Stimulated activated CD4-positive, alpha-beta T cell treated with anti-CD3 and anti-CD28 coated beads, TNF-alpha, amount 100 ng/mL, for 48 hours (primary cell): Measurements from ENCODE around the gene SLC38A11.
"Not testable (repeated sequence)": the region's sequence is repeated elsewhere in the genome, so short reads cannot be mapped to it uniquely, and the experiment has no call there.

Experiments used
- DNase-seq, 3 donors: peaks; one replicate each; pipeline ENCODE4 v3.0.0-alpha.2; 2020; ENCODE audit warnings: low read depth in 3 of 3

Gene SLC38A11

DNA sequence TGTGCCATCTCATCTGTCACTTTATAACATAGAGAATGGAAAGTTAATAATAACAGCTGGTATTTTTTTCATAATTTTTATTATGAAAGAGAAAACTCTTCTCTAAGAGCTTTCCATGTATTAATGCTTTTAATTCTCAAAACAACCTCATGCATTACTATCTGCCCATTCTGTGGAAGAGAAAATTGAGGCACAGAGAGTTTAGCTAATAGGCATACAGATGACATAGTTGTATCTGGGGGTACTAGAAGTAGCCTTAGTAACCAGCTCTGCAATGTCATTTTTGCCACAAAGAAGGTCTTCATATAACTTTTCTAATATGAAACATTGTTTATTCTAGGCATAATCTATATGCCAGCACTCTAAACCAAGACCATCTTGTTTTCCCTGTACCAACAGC lies 77.4 kb downstream of the SLC38A11 start:
- DNase-seq = no peak

DNA sequence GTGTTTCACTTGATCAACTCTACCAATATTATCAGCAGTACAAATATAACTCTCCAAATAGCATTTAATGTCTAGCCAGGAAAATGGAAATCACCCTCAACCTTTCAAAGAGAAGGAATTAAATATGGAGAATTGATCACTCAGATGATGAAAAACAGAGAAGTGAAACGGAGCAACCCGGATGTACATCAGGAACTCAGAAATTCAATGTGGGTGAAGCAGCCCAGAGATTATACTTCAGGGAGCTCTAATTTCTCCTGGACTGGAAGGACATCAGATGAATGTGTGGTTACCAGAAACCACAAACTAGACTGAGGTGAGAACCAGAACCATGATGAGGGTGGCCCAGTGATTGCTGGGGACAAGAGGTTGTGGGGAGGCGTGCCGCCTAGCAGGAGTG lies 78.2 kb downstream of the SLC38A11 start:
- no peak for DNase-seq

DNA sequence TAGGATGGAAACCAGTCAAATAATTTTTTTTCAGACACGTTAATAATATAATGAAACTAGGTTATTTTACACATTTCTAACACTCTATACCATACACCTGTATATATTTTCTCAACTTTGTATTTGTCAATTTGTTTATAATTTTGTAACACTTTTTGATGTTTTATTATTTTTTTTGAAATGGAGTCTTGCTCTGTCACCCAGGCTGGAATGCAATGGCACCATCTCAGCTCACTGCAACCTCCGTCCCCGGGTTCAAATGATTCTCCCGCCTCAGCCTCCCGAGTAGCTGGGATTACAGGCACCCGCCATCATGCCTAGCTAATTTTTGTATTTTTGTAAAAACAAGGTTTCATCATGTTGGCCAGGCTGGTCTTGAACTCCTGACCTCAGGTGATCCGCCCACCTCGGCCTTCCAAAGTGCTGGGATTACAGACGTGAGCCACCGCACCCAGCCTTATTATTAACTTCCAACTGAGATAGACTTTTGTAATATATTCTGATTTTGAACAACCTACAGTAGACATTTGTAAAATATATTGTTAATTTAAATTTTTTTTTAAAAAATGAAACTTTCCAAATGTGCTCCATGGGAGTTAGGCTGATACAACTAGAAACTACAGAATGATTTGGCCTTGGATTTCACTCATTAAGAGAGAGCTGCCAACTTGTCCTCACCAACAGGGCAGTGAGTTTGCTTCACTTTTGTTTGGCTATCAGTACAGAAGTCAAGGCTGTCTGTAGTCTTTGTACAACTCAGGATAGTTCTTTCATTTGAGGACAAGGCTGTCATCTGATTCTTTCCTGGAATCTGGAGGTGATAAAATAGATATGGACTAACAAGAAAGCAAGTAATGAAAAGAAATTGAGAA lies 79.8 kb downstream of the SLC38A11 start:
- DNase-seq = no peak

GRCh38 chr2:164873210-164873908 lies 82.0 kb downstream of the SLC38A11 start:
- no peak for DNase-seq

DNA sequence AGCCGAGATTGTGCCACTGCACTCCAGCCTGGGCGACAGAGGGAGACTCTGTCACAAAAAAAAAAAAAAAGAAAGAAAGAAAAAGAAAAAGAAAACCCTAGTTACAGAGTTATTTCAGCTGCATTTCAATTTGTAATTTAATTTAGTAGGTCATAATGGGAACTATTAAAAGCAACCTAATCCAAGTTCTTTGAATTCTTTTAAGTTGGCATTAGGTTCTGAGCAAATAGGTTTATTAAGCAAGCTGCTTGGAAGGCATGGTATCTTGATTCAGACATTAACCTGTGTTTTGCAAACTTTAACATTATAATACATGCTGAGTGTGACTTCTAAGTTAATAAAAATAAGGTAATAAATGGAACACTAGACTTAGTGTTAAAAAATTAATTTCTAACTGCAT lies 83.9 kb downstream of the SLC38A11 start:
- DNase-seq = no peak

DNA sequence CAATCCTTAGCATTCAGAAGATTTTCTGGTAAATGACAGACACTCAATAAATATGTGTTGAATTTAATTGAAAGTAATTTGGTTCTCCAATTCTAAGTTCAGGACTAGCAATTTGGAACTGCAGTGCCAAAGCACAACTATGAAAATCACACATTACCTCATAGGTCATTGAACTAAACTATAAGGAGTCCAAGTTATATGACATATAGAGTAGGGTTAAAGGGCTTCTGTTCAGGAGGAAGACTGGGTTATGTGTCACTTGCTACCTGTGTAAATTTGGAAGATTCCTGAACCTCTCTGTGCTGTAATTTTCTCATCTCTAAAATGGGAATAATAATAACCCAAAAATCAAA lies 85.9 kb downstream of the SLC38A11 start:
- no peak for DNase-seq

GRCh38 chr2:164868563-164869419 lies 86.5 kb downstream of the SLC38A11 start:
- no peak for DNase-seq

DNA sequence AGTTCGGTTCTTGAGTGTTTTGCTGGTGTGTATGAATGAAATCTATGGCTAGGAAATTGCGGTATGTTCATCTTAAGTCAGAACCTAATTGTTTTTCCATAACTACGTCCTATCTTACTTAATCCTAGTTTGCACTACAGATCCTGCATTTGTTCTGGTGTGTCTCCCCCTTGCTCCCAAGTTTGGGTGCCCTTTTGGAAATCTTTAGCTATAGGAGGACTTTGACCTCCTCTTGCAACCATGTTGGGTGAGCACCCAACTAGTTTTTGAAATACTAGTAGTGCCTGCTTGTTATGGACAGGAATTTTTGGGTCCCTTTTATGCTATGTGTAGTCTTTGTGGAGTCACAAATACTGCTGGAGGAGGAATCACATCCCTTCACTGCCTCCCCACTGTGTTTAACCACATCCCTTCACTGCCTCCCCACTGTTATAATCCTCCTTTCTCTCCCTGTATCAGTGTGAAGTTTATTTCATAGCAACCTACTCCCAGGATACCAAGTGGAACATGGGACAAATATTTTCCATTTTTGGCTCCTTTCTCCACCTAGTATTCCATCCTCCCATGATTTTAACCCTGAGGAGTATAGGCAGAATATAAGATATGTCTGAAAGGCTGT lies 87.4 kb downstream of the SLC38A11 start:
- DNase-seq = no peak

DNA sequence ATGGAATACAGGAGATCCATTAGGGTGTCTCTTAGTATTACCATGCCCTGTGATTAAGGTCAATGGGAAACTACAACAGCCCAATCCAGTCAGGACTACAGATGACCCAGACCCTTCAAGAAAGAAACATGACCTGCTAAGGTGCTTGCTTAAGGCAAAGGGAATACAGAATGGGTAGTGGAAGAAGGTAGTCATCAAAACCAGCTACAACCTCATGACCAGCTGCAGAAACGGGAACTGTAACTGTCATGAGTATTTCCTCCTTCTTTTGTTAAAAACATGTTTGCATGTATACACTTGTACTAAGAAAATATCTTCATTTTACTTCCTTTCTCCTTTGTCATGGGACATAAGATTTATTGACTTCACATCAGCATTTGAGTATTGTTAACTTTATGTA lies 88.9 kb downstream of the SLC38A11 start:
- DNase-seq = not testable (repeated sequence)

DNA sequence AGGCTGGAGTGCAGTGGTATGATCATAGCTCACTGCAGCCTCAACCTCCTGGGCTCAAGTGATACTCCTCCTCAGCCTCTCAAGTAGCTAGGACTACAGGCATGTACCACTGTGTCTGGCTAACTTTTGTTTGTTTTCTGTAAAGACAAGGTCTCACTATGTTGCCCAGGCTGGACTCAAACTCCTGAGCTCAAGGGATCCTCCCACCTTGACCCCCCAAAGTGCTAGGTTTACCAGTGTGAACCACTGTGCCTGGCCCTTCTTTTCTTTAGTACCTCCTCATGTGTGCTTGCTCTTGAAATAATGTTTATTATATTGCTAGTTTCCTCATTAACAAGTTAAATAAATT lies 94.7 kb downstream of the SLC38A11 start:
- no peak for DNase-seq

- not testable (repeated sequence) for DNase-seq
Measured at GRCh38 chr2:164859906-164860693, 95.2 kb downstream of the SLC38A11 start.

DNA sequence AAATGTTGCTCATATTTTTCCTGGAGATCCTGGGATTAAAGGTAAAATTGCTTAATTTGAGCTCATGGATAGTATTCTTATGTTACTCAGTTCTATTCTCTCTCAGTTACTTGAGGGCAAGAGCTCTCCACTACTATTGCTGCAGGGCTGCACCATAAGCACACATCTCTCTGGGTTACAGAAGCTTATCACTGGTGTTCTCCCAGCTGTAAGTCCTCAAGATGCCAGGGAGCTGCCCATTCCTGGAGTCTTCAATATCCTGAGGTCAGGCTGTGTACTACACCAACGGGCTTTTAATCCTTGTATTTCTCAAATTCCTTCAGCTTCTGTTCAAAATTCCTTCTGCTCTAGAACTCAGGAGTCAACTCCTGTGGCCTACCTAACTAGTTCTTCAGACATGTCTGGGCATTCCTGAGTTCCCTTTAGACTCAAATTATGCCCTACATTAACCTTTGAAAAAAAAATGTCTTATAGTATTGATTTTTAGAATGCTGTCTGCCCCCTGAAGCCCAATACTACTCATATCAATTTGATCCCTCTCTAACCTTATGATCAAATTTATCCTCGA lies 96.0 kb downstream of the SLC38A11 start:
- no peak for DNase-seq

- no peak for DNase-seq
Measured at GRCh38 chr2:164852086-164852485, 103.2 kb downstream of the SLC38A11 start.

DNA sequence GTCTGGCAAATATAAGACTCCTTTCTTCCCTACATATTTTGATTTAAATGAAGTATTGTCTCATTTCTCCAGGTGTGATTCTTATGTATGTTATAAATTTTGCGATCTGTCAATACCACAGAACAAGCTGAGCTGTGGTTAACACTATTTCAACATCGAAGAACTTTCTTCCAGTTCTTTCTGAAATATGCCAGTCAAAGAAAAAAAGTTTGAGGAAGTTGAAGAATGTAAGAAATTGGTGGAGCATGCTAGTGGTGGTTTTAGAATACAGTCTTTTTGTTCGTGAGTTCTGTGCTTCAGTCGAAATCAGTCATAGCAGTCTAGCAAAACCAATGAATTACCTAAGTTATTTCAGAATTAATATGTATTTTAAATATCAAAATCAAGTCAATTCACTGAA lies 105.1 kb downstream of the SLC38A11 start:
- DNase-seq = no peak

DNA sequence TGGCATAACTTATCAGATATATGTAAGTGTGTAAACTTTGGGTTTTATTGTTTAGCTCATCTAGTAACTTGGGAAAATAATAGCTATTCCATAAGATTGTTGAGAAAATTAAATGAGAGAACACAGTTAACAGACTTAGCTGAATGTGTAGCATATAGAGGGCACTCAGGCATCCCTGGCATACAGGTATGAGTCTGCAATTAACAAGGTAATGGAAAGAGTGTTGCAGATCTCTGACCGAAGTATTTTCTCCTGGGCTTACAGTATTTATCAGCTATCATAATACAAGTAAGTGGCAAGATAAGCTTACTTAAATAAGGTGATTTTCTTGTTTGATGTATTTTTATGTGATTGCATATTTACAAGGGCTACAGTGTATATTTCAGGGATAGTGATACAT lies 105.8 kb downstream of the SLC38A11 start:
- DNase-seq = no peak

DNA sequence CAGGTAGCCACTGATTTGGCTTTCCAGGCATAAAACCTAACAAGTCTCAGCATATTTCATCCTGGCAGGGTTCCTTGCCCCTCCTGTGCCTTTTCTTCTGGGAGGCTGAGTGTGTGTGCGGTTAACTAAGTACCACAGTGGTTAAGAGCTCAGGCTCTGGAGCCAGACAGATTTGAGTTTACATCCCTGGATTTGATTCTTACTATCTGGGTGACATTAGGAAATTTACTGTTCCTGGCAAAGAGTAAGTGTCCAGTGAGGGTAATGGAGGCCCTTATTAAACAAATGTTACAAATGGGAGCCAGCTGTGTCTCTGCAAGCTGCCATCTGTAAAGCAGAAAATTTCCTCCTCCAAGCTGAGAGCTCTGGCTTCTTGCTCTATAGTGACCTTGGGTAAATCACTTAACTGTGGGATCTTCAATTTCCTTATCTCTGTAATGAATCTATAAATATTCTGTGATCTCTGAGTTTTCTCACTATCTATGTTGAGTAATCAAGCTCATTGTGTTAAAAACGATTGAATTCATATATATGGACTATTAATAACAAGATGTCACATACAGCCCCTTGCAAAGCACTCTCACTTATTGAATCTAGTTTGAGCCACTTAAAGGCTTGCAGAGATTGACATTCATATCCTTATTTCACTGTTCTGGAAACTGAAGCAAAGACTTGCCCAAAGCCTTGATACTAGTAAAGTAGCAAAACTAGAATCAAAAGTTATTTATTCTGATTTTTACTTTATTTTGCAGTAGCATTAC lies 107.2 kb downstream of the SLC38A11 start:
- DNase-seq = no peak

DNA sequence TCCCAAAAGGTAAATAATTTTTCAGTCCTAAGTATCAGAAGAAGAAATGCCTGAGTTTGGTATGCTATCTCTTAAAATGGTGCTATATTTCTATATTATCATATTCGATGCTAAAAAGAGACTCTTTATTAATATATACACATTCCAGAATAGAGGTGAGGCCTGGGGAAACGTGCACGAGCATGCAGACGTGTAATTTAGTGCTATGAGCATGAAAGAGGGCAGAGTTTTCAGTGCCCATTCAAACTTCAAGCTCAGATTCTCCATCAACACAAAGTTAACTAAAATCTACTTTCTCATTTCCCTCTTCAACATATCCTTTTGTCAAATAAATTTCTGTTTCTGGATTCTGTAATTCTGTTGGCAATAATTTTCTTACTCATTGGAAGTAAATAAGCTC lies 108.0 kb downstream of the SLC38A11 start:
- no peak for DNase-seq

GRCh38 chr2:164846276-164846675 lies 109.0 kb downstream of the SLC38A11 start:
- DNase-seq = no peak
